ENCODE data around the gene TPD52L1.

Gene TPD52L1

GRCh38 chr6:125246566-125246965 is 93.0 kb downstream of the TPD52L1 start:
- TF ChIP-seq, protein P1, sequence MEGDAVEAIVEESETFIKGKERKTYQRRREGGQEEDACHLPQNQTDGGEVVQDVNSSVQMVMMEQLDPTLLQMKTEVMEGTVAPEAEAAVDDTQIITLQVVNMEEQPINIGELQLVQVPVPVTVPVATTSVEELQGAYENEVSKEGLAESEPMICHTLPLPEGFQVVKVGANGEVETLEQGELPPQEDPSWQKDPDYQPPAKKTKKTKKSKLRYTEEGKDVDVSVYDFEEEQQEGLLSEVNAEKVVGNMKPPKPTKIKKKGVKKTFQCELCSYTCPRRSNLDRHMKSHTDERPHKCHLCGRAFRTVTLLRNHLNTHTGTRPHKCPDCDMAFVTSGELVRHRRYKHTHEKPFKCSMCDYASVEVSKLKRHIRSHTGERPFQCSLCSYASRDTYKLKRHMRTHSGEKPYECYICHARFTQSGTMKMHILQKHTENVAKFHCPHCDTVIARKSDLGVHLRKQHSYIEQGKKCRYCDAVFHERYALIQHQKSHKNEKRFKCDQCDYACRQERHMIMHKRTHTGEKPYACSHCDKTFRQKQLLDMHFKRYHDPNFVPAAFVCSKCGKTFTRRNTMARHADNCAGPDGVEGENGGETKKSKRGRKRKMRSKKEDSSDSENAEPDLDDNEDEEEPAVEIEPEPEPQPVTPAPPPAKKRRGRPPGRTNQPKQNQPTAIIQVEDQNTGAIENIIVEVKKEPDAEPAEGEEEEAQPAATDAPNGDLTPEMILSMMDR (IDR thresholded peaks at IDR 0.05), result no peak

- TF ChIP-seq, protein P1 (IDR thresholded peaks at IDR 0.05), result no peak
Measured at GRCh38 chr6:125248136-125248535, 94.6 kb downstream of the TPD52L1 start.

GRCh38 chr6:125250511-125250910 is 96.9 kb downstream of the TPD52L1 start:
- TF ChIP-seq, protein P1 (IDR thresholded peaks at IDR 0.05), result no peak

- TF ChIP-seq, protein P1 (IDR thresholded peaks at IDR 0.05), result no peak
Measured at GRCh38 chr6:125251516-125252220, 98.1 kb downstream of the TPD52L1 start.

- TF ChIP-seq, protein P1 (IDR thresholded peaks at IDR 0.05), result no peak
Measured at GRCh38 chr6:125252891-125253290, 99.3 kb downstream of the TPD52L1 start.

GRCh38 chr6:125253881-125254280 is 100.3 kb downstream of the TPD52L1 start:
- TF ChIP-seq, protein P1 (IDR thresholded peaks at IDR 0.05), result no peak

GRCh38 chr6:125254321-125254720 is 100.7 kb downstream of the TPD52L1 start:
- TF ChIP-seq, protein P1 (IDR thresholded peaks at IDR 0.05), result no peak

DNA sequence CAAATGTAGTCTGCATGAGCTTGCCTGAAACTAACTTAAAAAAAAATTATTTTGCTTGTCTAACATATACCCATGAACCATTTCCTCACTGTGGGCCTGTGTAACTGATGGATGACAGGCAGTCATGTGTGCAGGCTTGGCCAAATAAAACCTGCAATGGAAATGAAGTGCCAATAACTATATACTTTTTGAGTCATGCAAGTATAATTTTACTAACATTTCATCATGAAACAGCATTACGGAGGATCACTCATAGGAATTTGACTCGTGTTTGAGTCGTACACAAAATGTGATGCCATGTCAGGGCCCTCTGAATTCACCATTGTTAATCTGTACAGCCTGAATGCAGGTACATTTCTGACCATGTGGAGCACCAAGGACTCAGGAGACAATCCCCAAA is 101.6 kb downstream of the TPD52L1 start:
- TF ChIP-seq, protein P1 (IDR thresholded peaks at IDR 0.05), result no peak
